NCI-H2196 (cell line): ENCODE results near the gene GCH1.
"Not testable (repeated sequence)": the region's sequence is repeated elsewhere in the genome, so short reads cannot be mapped to it uniquely, and the experiment has no call there.

Experiments used
- DNase-seq: peaks from one replicate; lab custom pipeline; 2025; ENCODE audit not compliant: unreplicated experiment; lab: John Stamatoyannopoulos, UW

The GCH1 gene

DNA sequence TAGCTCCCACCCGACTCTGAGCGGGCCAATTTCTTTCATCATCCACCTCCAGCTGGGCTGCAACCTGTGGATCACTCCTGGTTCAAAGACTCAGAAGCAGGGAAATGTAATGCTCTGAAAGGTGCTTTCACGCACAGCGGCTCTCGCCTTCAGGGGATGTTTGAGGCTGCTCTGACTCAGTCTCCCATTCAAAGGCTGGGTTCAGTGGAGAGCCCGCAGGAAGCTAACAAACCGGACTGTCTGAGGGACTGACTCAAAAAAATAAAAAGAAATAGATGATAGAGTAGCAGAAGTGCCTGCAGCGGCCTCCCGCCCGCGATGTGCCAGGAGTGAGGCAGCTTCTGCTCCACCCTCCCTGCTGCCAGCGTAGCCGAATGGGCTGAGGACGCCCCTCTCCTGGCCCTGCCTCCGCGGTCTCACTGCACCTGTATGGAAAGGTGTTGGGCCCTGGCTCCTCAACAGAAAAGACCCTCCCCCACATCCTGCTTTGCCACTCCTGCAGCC lies 98.0 kb downstream of the GCH1 start:
- DNase-seq, result no peak

DNA sequence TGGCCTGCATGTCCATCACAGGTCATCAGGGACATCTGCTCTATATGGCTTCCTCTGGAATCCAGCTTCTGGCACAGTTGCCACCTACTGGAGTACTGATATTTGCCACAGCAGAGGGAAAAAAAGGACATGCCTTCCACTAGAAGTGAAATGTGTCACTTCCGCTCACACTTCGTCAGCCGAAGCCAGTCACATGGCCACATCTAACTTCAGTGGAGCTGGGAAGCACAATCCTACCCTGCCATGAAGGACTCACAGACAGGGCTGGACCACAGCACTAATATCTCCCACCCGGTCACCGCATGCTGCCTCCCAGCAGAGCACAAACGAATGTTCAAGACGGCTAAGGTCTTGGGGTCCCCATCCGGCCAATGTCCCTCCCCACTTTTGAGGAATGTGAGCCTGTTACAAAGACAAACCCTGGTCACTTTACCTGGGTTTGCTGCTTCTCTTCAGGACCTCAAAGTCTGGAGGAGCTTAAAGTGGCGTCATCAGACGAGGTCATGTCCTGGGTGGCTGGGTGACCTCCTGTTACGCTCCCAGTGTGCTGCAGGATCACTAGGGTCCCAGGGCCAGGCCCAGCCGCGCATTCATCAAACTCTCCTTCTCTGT lies 98.6 kb downstream of the GCH1 start:
- no peak for DNase-seq

DNA sequence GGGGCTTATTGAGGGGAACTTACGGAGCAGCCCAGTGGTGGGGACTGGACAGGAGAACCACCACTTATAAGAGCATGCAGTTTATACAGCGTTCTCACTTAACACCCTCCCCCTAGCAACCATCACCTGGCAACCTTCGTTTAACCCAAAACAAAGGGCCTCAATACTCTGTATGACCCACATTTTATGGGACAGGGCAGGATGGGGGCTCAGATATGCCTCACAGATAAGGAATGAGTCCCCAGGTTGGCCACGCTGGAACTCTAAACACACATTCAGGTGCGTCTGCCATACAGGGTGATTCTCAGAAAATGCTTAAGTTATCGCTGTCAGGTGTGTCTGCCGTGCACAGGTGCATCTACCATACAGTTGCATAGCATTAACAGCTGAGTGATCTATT lies 99.2 kb downstream of the GCH1 start:
- no peak for DNase-seq

DNA sequence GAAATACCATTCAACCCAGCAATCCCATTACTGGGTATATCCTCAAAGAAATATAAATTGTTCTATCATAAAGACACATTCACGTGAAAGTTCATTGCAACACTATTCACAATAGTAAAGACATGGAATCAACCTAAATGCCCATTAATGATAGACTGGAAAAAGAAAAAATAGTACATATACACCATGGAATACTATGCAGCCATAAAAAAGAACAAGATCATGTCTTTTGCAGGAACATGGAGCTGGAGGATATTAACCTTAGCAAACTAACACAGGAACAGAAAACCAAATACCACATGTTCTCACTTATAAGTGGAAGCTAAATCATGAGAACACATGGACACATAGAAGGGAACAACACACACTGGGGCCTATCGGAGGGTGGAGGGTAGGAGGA lies 101.1 kb downstream of the GCH1 start:
- not testable (repeated sequence) for DNase-seq

DNA sequence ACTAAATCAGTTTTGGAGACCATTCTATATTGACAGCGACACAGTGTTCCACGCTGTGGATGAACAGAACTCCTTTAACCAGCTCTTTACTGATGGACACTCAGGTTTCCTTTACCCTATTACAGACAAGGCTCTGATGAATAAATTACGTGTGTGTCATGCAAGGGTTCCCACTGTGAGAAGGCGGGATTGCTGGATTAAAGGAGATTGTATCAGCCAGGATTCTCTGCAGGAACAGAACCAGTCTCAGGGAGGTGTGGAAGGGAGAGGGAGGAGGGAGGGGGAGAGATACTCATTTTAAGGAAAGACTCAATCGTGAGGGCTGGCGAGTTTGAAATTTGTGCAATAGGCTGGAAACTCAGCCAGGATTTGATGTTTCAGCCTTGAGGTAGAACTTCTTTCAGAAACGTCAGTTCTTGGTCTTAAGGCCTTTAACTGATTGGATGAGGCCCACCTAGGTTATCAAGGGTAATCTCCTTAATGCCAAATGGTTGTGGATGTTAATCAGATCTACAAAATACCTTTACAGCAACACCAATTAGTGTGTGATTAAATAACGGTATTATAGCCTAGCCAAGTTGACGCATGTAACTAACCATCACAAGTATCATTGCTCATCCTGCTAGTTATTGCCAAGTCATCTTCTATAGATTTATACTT lies 104.0 kb downstream of the GCH1 start:
- no peak for DNase-seq

DNA sequence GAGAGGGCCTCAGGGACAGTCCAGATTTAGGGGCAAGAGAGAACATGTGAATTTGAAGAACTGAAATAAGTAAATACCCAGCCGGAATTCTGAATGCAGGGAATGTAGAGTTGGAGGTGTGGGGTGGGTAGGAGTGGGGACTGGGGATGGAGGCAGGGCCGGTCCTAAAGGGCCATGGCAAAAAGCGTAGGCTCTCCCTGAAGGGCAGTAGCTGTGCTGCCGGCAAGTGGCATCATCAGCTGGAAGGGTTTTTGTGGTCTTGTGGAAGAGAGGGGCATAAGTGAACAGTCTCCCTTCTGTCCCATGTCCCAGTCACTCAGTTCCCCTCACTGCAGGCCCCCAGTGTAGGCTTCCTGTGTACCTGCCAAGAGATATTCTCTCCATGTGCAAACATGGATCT lies 104.6 kb downstream of the GCH1 start:
- no peak for DNase-seq

DNA sequence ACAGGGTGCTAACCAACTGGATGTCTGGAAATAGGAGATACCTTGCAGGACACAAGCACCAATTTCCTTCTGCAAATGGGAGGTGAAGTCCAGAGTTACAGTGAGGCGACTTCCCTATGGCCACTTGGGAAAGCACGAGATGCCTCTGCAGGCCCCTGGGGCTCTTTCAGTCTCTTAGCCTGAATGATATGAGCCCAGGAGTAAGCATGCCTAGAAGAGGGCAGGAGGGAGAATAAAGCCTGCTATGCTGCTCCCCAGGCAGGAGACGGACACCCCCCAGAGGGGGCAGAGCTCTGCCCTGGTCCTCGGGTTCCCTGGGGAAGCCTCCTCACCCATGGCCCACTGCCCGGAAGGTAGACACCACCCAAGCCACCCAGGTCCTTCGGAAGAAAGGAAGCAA lies 105.1 kb downstream of the GCH1 start:
- no peak for DNase-seq

DNA sequence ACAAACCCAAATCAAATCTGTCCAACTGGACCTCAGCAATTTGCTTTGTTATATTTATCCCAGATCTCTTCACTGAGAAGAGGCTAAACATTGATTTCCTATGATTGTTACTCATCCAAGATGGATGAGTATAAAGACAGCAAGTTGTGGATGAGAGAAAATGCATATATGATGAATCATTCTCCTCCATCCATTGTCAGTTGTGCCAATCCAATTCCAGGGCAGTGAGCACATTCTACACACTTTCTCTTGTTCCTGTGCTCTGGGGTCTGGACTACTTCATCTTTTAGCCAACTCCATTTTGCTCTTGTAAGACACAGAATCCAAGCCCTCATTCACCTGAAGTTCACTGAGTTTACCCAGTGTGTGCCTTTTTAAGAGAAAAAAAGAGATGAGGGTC lies 105.7 kb downstream of the GCH1 start:
- no peak for DNase-seq

DNA sequence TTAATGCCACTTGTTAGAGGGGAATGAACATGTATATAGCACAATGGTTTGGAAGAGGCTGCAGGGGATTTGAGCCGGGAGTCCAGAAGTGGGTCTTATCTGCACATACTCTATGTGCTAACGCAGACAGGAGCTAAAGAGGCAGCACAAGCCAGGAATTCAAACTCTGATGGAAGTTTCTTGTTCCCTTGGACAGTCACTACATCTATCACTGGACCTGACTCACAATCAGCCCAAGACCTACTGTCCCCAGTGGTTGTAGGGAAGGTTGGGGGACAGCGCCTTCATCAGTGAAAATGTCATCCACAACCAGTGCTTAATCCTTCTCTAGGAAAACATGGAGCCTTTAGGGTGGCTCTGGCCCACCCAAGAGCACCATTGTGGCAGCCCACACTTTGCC lies 107.8 kb downstream of the GCH1 start:
- DNase-seq, result no peak

DNA sequence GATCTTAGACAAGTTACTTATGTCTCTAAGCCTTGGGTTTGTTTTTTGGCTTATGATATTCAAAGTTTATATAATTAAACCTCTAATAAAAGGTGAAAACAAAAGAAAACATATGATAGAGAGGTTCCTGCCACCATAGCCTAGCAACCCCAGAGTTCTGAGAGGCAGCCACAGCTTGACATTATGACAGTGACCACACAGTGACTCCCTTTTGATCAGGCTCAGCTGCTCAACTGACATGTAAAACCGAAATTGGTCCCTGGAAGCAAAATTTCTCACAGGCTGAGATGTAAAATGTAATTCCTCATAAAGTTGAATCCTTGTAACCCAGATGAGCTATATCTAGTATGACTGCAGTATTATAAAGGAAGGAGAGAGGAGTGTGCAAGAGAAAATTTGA lies 108.5 kb downstream of the GCH1 start:
- DNase-seq, result no peak

DNA sequence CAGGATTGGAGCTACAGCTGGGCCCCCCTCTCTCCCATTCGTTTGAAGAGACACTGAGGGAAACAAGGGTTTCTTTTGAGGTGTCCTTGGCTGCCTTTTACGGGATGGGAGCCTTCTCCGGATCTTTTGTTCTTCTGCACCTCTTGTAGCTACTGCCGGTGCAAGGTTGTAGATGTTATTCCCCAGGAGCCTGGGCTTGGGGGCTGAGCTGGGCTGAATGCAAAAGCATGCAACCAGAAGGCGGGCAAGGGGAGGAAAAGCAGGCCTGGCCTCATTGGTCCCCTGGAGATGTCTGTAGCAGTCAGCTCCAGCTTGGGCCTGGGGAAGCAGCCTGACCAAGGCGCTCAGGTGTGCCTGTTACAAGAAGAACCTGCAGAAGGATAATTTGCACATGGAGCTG lies 110.3 kb downstream of the GCH1 start:
- DNase-seq, result no peak
